Hepatocyte (in vitro differentiated cells): ENCODE results near the gene ERVFRD-1. TPM values are rescaled to one million over a fixed set of nuclear protein-coding genes. Genes with fewer than 3 reads are reported as not detected.
"Not testable (repeated sequence)": the region's sequence is repeated elsewhere in the genome, so short reads cannot be mapped to it uniquely, and the experiment has no call there.

ENCODE experiments used
- DNase-seq: peaks from one replicate; pipeline ENCODE4 v3.0.0-alpha.2; 2016; ENCODE audit warnings: low spot score
- H2AFZ ChIP-seq: fragments of 200-600 bp; sonication (generic); 2 replicates; pipeline ENCODE4 v1.6.0; 2016; ENCODE audit warnings: antibody characterized with exemption, mild to moderate bottlenecking
- H3K27ac ChIP-seq: fragments of 200-600 bp; sonication (generic); 2 replicates; pipeline ENCODE4 v1.5.1; 2016; ENCODE audit warnings: mild to moderate bottlenecking
- H3K27me3 ChIP-seq: fragments of 200-600 bp; sonication (generic); 2 replicates; pipeline ENCODE4 v1.6.1; 2016
- H3K36me3 ChIP-seq: fragments of 200-600 bp; sonication (generic); replicated peaks from 2 replicates; pipeline ENCODE4 v1.5.1; 2016; ENCODE audit warnings: low read depth; ENCODE audit not compliant: insufficient read depth
- H3K4me1 ChIP-seq: fragments of 200-600 bp; sonication (generic); 2 replicates; pipeline ENCODE4 v1.5.1; 2016; ENCODE audit warnings: mild to moderate bottlenecking, moderate library complexity; ENCODE audit not compliant: insufficient read depth
- H3K4me2 ChIP-seq: fragments of 200-600 bp; sonication (generic); 2 replicates; pipeline ENCODE4 v1.6.0; 2016
- H3K4me3 ChIP-seq: fragments of 200-600 bp; sonication (generic); 2 replicates; pipeline ENCODE4 v1.5.1; 2016; ENCODE audit warnings: mild to moderate bottlenecking
- H3K79me2 ChIP-seq: fragments of 200-600 bp; sonication (generic); 2 replicates; pipeline ENCODE4 v1.6.0; 2017; ENCODE audit warnings: mild to moderate bottlenecking
- H3K9me2 ChIP-seq: fragments of 200-600 bp; sonication (generic); replicated peaks from 2 replicates; pipeline ENCODE4 v1.6.0; 2017; ENCODE audit warnings: mild to moderate bottlenecking; ENCODE audit not compliant: insufficient read depth
- H3K9me3 ChIP-seq: fragments of 200-600 bp; sonication (generic); 2 replicates; pipeline ENCODE4 v1.5.1; 2016; ENCODE audit warnings: low read depth, mild to moderate bottlenecking
- H4K20me1 ChIP-seq: fragments of 200-600 bp; sonication (generic); 2 replicates; pipeline ENCODE4 v1.6.0; 2016; ENCODE audit warnings: mild to moderate bottlenecking; ENCODE audit not compliant: insufficient read depth, poor library complexity, severe bottlenecking
- EZH2 ChIP-seq: fragments of 200-600 bp; sonication (generic); IDR thresholded peaks from 2 replicates; pipeline ENCODE4 v1.6.1; 2016; ENCODE audit warnings: antibody characterized with exemption, mild to moderate bottlenecking, borderline replicate concordance
- EZH2phosphoT487 ChIP-seq: fragments of 200-600 bp; sonication (generic); IDR thresholded peaks from one replicate; pipeline ENCODE4 v1.6.1; 2018; ENCODE audit warnings: antibody characterized with exemption, mild to moderate bottlenecking, low read depth, moderate library complexity; ENCODE audit not compliant: unreplicated experiment, severe bottlenecking
- WGBS: methylation state at CpG from one replicate; pipeline ENCODE4 v1.1.6; 2016; ENCODE audit warnings: low lambda C conversion rate; ENCODE audit errors: missing lambda C conversion rate; 5-methylcytosine and 5-hydroxymethylcytosine counted together
- polyA plus RNA-seq: library from polyadenylated mRNA; unstranded; fragments of >200 nt; fragmentation: Nextera tagmentation; extraction: Ambion mirVana; gene quantifications from 2 replicates; pipeline ENCODE4 v1.2.1, GENCODE V29; 2016
- total RNA-seq: library from RNA; depleted of rRNA; stranded (reverse); fragments of >200 nt; gene quantifications from 2 replicates; pipeline ENCODE4 v1.2.3, GENCODE V29; 2014
- TF ChIP-seq, protein P1 (sequence below): fragments of 200-600 bp; sonication (generic); IDR thresholded peaks from 2 replicates; pipeline ENCODE4 v1.5.1; 2016; ENCODE audit warnings: antibody characterized with exemption, mild to moderate bottlenecking; ENCODE audit not compliant: poor library complexity

ERVFRD-1 gene
- total and polyA plus RNA-seq, 2 experiments from 2014 or later, result 2.2 to 4.9 TPM

DNA sequence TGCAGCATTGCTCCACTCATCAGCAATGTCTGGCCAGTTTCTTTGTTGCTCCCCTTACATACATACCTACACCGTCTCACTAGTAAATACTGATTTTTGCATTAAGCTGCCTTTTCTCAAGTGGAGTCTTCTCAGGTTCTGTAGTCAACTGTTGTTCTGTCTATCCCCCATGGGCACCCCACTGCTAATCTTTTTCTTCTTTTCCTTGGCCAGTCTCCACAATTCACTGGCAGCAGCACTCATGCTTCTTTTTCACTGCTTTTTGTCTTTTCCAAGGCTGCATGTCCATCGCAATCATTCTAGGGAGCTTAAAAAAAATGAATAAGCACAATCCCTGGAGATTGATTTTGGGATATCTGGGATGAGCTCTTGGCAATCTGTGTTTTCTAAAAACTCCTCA is 10.3 kb upstream of the ERVFRD-1 start:
- Histone ChIP-seq H3K4me1 (peaks cover 13% of the 10 kb centered on the region), H3K36me3 (no peaks in the 10 kb centered on the region), H3K79me2 (peaks cover 93% of the 10 kb centered on the region), H3K9me3 (no peaks in the 10 kb centered on the region), H3K4me2 (no peak overlapping the region), H3K27me3 (no peaks in the 10 kb centered on the region), H3K9me2 (no peaks in the 10 kb centered on the region), H3K27ac (no peak overlapping the region), H2AFZ (no peak overlapping the region), H3K4me3 (no peak overlapping the region), H4K20me1 (no peaks in the 10 kb centered on the region)
- 98% methylated on average over 2 of the region's 2 CpGs for WGBS
- no peak for DNase-seq
- TF ChIP-seq EZH2 (no peak), EZH2phosphoT487 (no peak)
- TF ChIP-seq, protein P1, sequence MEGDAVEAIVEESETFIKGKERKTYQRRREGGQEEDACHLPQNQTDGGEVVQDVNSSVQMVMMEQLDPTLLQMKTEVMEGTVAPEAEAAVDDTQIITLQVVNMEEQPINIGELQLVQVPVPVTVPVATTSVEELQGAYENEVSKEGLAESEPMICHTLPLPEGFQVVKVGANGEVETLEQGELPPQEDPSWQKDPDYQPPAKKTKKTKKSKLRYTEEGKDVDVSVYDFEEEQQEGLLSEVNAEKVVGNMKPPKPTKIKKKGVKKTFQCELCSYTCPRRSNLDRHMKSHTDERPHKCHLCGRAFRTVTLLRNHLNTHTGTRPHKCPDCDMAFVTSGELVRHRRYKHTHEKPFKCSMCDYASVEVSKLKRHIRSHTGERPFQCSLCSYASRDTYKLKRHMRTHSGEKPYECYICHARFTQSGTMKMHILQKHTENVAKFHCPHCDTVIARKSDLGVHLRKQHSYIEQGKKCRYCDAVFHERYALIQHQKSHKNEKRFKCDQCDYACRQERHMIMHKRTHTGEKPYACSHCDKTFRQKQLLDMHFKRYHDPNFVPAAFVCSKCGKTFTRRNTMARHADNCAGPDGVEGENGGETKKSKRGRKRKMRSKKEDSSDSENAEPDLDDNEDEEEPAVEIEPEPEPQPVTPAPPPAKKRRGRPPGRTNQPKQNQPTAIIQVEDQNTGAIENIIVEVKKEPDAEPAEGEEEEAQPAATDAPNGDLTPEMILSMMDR, result no peak

DNA sequence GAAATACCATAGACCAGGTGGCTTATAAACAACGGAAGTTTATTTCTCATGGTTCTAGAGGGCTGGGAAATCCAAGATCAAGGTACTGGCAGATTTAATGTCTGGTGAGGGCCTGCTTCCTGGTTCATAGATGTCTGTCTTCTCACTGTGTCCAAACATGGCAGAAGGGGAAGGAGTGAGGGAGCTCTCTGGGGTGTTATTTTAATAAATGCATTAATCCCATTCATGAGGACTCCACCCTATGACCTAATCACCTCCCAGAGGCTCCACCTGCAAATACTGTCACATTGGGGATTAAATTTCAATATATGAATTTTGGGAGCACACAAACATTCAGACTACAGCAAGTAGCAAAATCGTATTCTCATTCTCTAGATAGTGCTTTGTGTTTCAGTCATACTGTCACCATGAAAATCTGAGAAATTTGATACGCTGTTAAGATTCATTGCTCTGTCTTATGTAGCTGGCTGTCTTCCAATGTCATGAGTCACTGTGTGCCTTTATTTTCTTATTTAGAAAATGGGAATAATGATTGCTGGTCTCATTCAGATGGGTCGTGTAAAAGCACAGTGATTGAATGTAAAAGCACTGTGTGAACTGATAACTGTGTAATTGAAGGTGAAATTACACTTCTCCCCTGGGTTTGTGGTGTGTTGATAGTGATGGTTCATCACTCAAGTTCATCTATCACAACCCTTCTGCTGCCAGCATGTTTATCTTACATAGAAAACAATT is 8.9 kb upstream of the ERVFRD-1 start:
- WGBS, result 78% methylated on average over 4 of the region's 4 CpGs
- H3K79me2 ChIP-seq, result peaks cover 87% of the 10 kb centered on the region

DNA sequence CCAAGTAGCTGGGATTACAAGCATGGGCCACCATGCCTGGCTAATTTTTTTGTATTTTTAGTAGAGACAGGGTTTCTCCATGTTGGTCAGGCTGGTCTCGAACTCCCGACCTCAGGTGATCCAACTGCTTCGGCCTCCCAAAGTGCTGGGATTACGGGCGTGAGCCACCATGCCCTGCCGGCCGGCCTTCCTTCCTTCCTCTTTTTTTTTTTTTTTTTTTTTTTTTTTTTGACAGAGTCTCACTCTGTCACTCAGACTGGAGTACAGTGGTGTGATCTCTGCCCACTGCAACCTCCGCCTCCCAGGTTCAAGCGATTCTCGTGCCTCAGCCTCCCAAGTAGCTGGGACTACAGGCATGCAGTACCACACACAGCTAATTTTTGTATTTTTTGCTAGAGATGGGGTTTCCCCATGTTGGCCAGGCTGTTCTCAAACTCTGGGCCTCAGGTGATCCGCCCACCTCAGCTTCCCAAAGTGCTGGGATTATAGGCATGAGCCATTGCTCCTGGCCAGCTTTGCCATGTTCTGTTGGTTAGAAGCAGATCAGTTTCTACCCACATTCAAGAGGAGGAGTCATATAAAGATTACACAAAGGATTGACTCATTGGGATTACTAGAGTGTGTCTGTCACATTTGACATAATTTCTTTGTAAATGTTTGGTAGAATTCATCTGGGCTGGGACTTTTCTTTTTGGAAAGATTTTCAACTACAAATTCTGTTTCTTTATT is 4.4 kb upstream of the ERVFRD-1 start:
- Histone ChIP-seq H3K4me1 (peaks cover 16% of the 10 kb centered on the region), H3K79me2 (peaks cover 70% of the 10 kb centered on the region)
- H3K9me3 ChIP-seq, H3K36me3 ChIP-seq, H3K4me3 ChIP-seq, H4K20me1 ChIP-seq, H3K9me2 ChIP-seq, H3K27me3 ChIP-seq, H3K27ac ChIP-seq, H3K4me2 ChIP-seq, H2AFZ ChIP-seq, DNase-seq: not testable (repeated sequence)
- WGBS, result 96% methylated on average over 8 of the region's 11 CpGs

More for the DNA sequence above, 8.9 kb upstream of the ERVFRD-1 start:
- no peak for DNase-seq
- Histone ChIP-seq H3K9me3 (no peaks in the 10 kb centered on the region), H3K27me3 (no peaks in the 10 kb centered on the region), H3K4me2 (no peak overlapping the region), H3K4me1 (peaks cover 13% of the 10 kb centered on the region), H3K27ac (no peak overlapping the region), H4K20me1 (no peaks in the 10 kb centered on the region), H3K9me2 (no peaks in the 10 kb centered on the region), H2AFZ (no peak overlapping the region), H3K4me3 (no peak overlapping the region), H3K36me3 (no peaks in the 10 kb centered on the region)
- TF ChIP-seq EZH2 (no peak), EZH2phosphoT487 (no peak)
- TF ChIP-seq, protein P1, result no peak

DNA sequence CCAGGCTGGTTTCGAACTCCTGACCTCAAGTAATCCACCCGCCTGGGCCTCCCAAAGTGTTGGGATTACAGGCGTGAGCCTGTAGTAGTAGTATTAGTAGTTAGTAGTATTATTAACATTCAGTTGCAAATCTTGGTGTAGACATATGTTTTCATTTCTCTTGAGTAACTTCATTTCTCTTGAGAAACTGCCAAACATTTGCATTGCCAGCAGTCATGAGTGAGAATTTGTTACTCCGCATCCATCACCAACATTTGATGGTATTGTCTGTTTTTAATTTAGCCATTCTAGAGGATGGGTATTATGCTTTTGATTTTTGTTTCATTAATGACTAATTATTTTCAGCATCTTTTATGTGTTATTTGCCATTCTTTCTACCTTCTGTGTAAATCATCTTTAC is 1.5 kb upstream of the ERVFRD-1 start:
- H3K4me2 ChIP-seq, result no peak overlapping the region
- H3K4me3 ChIP-seq, result no peak overlapping the region
- H3K4me1 ChIP-seq, result peaks cover 7% of the 10 kb centered on the region
- no peak overlapping the region for H3K27ac ChIP-seq
- no peak overlapping the region for H2AFZ ChIP-seq
- H3K9me2 ChIP-seq, result no peaks in the 10 kb centered on the region
- peaks cover 3% of the 10 kb centered on the region for H4K20me1 ChIP-seq
- no peak for DNase-seq
- H3K79me2 ChIP-seq, result peaks cover 67% of the 10 kb centered on the region
- 98% methylated on average over 4 of the region's 4 CpGs for WGBS
- no peak for TF ChIP-seq EZH2phosphoT487
- TF ChIP-seq, protein P1, result no peak
- no peak for TF ChIP-seq EZH2
- H3K9me3 ChIP-seq, result no peaks in the 10 kb centered on the region
- H3K36me3 ChIP-seq, result no peaks in the 10 kb centered on the region
- no peaks in the 10 kb centered on the region for H3K27me3 ChIP-seq
